RKO (cell line): ENCODE data around the gene CCDC88A.
"Not testable (repeated sequence)": the region's sequence is repeated elsewhere in the genome, so short reads cannot be mapped to it uniquely, and the experiment has no call there.

Experiments
- DNase-seq: peaks from one replicate; pipeline ENCODE4 v3.0.0-alpha.2; 2016; ENCODE audit warnings: low spot score

Gene CCDC88A

DNA sequence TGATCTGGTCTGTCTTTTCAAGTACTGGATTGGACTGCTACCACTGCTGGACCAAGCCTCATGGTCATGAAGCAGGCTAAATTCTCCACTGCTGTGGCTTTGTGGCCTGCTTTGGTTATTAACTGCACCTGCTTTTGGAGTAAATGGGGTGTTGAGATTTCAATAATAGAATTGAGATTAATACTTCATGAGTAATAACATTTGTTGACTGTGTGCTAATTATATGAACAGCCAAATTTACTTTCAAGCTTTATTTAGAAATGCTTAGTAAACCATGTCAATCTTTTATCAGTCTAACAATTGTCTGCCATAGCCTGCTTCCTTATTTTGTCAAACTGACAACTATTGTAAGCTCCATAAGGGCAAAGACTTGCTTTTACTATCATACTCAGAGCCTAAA, 123.3 kb downstream of the CCDC88A start:
- DNase-seq: no peak

DNA sequence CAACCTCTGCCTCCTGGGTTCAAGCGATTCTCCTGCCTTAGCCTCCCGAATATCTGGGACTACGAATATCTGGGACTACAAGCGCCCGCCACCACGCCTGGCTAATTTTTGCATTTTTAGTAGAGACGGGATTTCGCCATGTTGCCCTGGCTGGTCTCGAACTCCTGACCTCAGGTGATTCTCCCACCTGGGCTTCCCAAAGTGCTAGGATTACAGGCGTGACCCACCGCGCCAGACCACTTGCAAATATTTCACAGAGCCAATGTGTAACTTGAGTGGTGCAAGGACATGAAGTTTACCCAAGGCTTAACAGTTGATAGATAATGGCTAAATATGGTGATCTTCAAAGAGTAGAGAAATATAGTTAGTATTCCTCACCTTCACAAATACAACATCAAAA, 136.6 kb downstream of the CCDC88A start:
- DNase-seq: no peak

DNA sequence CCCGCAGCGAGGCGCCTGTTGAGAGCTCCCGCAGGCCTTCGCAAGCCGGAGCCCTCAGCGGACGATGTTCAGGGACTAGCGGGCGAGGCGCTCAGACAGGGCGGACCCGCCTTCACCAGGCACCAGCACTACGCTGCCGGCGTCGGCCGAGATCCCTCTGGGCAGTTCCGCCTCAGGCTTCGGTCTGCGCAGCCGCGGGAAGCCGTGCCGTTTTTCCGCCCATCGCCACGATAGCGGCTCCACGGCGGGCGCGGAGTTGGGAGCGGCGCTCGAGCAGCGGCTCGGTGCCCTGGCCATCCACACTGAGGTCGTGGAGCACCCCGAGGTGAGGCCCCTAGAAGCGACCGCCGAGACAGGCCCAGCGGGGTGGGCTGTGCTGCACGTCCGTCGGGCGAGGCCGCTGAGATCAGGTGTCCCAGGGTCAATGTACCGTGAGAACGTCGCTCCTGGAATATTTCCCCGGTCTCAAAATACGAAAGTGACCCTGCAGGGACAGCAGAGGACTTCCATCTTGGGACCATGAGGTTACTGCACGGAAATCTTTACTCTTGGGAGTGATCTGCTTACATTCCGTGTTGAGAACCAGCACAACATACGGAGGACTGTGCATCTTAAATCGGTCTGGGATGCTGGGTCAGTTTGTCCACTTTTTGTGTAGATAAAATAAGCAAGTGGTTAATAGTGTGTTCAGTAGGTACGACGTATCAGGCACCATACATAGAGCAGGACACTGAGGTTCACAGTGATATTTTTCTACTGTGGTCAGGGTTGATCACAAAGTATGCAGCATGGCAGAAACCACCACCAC, 137.3 kb downstream of the CCDC88A start:
- DNase-seq: peak; percentile 86

DNA sequence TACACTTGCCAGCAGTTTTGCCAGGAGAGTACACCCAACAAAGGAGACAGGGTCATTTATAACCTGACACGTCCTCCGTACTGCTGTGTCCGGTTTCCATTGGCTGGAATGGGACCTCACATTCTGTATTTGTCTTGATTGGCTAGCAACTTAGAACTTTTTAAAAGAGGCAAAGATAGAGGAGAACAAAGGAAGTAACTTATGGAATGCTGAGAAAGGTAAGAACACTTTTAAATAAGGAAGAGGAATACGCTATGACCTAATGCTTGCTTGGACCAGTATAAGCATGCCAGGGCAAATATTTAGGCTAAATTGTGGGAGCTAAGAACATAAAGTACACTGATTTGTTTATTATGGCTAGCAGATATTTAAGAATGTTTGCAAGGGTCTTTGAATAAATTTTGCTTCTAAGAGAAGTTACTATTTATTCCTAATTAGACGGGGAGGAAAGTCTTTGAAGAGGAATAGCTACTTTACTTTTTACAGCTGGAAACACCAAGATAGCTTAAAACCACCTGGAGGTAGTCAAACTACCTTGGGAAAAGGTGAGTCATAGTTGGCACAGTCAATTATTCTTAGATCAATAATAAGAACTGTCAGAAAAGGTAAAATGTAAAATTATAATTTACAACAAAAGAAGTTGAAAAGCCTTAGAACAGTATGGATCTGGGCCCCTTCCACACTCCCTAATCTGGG, 138.7 kb downstream of the CCDC88A start:
- DNase-seq: not testable (repeated sequence)

DNA sequence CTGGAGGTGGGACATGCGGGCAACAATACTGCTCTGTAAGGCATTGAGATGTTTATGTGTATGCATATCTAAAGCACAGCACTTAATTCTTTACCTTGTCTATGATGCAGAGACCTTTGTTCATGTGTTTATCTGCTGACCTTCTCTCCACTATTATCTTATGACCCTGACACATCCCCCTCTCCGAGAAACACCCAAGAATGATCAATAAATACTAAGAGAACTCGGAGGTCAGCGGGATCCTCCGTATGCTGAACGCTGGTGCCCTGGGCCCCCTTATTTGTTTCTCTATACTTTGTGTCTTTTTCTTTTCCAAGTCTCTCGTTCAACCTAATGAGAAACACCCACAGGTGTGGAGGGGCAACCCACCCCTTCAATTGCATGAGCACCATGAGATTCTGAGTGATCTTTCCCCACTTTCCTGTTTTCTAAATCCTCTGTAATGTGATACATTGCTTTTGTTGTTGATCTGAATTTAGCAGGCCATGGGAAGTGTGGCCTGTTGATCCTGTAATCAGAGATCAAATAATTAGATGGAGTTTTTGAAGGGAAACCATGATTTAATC, 139.7 kb downstream of the CCDC88A start:
- DNase-seq: not testable (repeated sequence)

DNA sequence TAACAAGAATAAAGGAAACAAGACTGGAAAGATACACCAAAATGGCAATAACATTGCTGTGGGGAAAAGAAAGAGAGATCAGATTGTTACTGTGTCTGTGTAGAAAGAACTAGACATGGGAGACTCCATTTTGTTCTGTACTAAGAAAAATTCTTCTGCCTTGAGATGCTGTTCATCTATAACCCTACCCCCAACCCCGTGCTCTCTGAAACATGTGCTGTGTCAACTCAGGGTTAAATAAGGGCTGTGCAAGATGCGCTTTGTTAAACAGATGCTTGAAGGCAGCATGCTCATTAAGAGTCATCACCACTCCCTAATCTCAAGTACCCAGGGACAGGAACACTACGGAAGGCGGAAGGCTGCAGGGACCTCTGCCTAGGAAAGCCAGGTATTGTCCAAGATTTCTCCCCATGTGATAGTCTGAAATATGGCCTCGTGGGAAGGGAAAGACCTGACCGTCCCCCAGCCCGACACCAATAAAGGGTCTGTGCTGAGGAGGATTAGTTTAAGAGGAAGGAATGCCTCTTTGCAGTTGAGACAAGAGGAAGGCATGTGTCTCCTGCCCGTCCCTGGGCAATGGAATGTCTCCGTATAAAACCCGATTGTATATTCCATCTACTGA, 140.3 kb downstream of the CCDC88A start:
- not testable (repeated sequence) for DNase-seq

DNA sequence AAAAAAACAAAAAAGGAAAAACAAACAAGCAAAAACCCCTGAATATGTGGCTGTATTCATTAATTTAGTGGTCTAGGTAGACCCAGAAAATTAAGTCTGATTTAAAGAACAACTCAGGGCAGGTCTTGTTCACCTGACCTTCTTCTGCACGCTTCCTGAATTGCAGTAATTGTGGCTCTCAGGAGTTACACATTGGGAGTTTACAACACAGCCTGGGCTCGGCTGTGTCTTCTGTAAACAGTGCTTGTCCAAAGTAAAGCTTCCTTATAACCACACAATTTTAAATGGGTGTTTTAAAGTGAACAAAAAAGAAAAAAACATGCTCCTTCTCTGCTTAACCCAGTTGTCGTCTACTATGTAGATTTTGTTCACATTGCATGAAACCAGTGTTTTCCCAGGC, 142.3 kb downstream of the CCDC88A start:
- DNase-seq: no peak

DNA sequence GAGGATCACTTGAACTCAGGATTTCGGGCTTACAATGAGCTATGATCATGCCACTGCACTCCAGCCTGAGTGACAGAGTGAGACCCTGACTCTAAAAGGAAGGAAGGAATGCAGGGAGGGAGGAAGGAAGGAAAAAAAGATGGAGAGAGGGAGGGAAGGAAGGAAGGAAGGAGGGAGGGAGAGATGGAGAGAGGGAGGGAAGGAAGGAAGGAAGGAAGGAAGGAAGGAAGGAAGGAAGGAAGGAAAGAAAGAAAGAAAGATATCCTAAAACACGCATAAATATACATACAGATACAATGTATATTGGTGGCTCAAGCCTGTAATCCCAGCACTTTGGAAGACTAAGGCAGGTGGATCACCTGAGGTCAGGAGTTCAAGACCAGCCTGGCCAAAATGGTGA, 145.3 kb downstream of the CCDC88A start:
- DNase-seq: not testable (repeated sequence)

DNA sequence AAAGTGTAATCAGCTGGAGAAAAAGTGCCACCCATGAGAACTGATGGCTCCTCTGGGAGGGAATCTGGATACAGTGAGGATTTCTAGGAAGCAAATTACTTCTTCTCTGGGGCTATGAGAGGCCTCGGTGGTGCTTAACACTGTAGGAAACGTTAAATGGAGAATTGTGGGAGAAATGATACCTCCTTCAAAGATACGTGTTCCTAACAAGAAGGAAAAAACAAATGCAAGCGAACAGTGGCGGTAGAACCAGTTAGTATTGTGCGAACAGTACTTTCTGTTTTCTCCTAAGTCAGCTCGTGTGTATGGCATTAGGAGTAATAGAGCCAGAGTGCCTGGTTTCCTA, 150.0 kb downstream of the CCDC88A start:
- peak; percentile 21 for DNase-seq

DNA sequence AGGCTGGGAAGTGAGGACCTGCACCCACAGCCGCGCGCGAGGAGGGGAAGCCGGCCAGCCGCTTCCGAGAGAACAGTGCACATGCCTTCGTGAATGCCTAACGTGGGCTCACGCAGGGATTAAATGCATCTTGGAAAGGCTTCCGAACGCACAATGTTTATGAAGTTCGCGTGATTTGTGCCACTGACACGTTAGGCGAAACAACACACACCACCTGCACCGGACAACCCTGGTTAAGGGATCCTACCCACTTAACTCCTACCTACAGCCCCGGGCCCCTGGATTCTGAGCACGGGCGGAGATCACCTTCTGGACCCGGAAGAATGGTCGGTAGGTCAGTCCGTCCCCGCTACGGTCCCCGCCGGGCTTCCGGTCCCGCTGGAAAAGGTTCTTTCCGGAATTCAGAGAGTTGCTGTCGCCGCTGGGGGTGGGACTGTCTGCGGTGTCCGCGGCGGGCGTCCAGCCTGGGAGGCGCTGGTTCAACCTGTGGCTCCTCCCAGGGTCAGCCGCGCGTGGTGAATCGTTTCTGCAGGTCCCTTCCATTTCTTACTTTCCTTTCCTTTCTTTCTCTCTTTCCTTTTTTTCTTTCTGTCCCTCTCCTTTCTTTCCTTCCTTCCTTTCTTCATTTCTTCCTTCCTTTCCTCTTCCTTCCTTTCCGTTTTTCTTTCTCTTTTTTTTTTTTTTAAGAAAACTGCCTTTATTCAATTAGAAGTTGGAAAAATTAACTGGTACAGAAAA, 150.6 kb downstream of the CCDC88A start, which contains the start of gene MTIF2:
MTIF2 (minus strand) TSS at position 325 of the 738 bp plus-strand sequence. CDS start 5,373 bp downstream, outside the sequence.
- DNase-seq: peak; percentile 96

DNA sequence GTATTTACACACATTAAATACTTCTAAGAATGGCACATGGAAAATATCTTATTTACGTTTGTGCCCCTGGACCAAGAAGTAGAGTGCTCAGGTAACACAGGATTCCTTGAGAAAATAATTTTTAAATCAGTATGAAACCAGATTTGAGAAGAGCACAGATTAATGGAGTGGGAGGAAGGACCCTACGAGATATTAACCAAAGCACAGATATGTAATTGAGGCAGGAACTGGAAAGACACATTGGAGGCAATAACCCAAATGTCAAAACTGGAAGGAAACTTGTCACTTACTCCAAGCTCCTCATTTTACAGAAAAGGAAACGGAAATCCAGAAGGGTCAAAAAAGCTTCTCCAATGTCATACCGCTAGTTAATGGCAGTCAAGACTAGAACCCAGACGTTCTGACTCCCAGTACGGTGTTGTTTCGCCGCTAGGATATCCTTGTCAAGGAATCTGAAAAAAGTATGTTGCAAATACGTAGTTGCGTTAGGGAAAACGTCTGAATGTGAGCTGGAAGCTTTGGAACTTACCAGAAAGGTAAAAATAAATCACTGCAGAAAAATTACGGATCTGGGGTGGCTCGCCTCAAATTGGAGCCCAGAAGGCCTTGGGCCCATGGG, 151.3 kb downstream of the CCDC88A start:
- peak; percentile 55 for DNase-seq

DNA sequence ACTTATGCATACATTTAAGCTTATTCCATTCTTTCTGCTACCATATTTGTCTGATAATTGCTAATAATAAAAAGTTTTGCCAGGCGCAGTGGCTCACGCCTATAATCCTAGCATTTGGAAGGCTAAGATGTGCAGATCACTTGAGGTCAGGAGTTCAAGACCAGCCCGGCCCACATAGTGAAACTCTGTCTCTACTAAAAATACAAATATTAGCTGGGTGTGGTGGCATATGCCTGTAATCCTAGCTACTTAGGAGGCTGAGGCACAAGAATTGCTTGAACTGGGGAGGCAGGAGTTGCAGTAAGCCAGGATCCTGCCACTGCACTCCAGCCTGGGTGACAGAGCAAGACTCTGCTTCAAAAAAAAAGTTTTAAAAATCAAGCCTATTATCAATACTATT, 160.1 kb downstream of the CCDC88A start:
- DNase-seq: not testable (repeated sequence)

DNA sequence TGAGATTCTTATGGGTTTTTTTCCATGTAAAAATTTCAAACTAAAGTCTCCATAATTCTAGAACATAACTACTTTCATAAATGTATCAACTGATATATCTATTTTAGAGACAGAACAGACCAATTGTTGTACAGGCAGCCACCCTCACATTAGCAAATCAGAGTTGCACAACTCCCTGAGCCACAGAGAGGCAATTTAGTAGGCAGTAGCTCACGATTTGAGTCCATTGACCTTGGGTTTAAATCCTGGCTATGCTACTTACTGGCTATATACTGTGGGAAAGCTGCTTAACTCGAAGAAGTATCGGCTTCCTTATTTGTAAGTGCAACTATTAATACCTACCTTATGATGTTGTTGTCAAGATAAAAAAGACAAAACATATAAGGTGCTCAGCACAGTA, 166.8 kb downstream of the CCDC88A start:
- DNase-seq: no peak

DNA sequence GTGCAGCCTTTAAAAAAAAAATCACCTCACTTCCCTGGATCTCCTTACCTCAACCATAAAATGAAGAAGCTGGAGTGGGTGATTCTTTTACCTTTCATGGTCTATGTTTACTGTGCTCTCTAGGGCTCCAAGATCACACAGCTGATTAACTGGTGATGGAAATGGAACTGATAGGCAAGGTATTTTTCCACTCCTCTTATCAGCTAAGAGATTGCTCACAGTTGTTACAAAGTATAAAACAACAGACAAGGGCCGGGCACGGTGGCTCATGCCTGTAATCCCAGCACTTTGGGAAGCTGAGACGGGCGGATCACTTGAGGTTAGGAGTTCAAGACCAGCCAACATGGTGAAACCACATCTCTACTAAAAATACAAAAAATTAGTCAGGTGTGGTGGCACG, 172.6 kb downstream of the CCDC88A start:
- DNase-seq: no peak

DNA sequence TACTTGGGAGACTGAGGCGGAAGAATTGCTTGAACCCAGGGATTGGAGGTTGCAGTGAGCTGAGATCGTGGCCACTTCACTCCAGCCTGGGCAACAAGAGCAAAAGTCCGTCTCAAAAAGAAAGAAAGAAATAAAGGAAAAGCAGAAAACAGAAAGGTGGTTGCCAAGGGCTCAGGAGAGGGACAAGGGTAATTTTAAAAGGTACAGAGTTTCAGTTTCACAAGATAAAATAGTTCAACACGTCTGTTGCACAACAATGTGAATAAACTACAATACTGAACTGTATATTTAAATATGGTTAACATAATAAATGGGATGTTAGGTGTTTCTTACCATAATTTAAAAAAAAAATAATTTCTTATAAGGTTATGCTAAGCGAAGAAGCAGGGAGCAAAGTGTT, 174.2 kb downstream of the CCDC88A start:
- DNase-seq: no peak

DNA sequence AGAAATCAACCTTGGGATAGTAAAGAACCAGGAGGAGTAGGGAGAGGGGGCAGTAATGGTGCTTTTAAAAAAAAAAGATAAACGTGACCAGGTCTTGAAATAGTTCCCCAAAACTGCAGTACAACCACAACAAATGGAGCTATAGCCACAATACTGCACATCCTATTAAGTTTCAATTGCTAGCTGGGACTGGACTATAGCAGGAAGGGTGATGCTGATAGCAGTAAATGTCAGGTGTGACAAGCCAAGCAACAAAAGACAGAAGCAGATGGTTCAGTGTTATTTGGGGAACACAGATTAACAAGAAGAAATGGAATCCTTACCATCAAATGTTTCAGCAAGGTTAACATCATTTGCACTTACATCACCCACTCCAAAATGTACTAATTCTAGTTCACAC, 177.0 kb downstream of the CCDC88A start:
- no peak for DNase-seq

DNA sequence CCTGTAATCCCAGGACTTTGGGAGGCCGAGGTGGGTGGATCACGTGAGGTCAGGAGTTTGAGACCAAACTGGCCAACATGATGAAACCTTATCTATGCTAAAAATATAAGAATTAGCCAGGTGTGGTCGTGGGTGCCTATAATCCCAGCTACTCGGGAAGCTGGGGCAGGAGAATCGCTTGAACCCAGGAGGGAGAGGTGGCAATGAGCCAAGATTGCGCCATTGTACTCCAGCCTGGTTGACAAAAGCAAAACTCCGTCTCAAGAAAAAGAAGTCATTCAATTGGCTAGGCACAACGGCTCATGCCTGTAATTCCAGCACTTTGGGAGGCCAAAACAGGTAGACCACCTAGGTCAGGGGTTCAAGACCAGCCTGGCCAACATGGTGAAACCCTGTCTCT, 178.1 kb downstream of the CCDC88A start:
- not testable (repeated sequence) for DNase-seq

DNA sequence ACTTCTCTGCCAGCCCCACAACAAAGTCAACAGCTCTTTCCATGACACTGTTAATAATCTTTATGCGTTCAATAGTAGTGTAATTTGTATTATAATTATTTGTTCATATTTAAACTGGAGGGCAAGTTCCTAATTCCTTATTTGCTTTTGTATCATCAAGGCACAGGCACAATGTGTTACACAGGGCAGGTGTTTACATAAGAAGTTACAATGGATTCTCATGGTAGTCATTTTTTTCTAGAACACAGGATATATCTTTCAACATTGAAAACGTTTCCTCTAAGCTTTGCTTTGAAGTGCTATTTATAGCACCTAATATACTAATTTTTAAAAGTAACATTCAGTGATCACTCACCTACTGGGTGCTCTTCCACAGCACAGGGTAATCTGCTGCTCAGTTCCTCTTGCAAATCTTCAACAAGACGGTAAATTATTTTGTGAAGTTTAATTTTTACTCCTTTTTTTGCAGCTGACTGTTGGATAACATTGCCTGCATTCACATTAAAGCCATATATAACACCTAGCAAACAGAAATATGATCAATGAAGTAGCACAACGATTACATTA, 179.9 kb downstream of the CCDC88A start:
- no peak for DNase-seq
